Measurements from ENCODE around the gene MTMR2. TPM values are rescaled to one million over a fixed set of nuclear protein-coding genes. Genes with fewer than 3 reads are reported as not detected.

The MTMR2 gene
- total RNA-seq, 1 donor from 2014 or later = 45.0 TPM

DNA sequence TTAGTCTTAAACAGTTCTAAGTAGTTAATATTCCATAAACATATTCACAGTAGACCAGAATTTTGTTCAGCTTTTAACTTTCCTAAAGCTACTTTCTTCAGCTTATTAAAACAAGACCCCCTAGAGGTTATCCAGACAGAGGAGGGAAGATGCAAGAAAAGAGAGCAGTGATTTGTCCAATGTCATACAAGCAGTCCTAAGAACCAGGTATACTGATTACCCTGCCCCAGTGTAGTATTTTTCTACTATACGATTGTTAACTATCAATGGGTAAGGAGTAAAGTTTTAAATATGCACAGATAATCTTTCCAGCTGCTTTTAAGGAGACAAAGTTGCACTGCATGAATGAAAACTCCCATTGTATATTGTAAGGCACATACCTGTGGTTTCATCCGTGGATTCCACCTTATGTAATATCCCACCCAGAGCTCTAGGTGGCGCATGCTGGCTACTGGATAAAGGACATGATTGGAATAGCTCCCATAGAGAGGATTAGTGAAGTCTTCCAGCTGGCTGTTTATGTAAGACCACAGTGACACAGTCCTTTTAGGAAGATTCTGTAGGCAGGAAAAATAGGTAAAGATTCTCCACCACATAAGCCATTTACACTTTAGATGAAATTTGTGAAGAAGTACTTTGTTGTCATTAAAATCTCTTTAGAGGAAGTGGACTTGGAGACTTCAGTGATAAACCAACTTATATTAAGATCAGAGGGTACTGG lies 88.0 kb downstream of the MTMR2 start:
- Mint-ChIP-seq H3K4me3 (ENCODE audit: low read depth) (no peak overlapping the region), H3K27ac (no peak overlapping the region), H3K9me3 (ENCODE audit: low read depth) (no peaks in the 10 kb centered on the region), H3K4me1 (ENCODE audit: low read depth) (no peaks in the 10 kb centered on the region), H3K27me3 (no peaks in the 10 kb centered on the region), H3K36me3 (ENCODE audit: insufficient read depth) (peaks cover 16% of the 10 kb centered on the region)
- TF ChIP-seq, protein P1, sequence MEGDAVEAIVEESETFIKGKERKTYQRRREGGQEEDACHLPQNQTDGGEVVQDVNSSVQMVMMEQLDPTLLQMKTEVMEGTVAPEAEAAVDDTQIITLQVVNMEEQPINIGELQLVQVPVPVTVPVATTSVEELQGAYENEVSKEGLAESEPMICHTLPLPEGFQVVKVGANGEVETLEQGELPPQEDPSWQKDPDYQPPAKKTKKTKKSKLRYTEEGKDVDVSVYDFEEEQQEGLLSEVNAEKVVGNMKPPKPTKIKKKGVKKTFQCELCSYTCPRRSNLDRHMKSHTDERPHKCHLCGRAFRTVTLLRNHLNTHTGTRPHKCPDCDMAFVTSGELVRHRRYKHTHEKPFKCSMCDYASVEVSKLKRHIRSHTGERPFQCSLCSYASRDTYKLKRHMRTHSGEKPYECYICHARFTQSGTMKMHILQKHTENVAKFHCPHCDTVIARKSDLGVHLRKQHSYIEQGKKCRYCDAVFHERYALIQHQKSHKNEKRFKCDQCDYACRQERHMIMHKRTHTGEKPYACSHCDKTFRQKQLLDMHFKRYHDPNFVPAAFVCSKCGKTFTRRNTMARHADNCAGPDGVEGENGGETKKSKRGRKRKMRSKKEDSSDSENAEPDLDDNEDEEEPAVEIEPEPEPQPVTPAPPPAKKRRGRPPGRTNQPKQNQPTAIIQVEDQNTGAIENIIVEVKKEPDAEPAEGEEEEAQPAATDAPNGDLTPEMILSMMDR (IDR thresholded peaks at IDR 0.05; ENCODE audit: unreplicated experiment) = peak; percentile 89
- DNase-seq (ENCODE audit: low spot score, unreplicated experiment) = peak; percentile 43

DNA sequence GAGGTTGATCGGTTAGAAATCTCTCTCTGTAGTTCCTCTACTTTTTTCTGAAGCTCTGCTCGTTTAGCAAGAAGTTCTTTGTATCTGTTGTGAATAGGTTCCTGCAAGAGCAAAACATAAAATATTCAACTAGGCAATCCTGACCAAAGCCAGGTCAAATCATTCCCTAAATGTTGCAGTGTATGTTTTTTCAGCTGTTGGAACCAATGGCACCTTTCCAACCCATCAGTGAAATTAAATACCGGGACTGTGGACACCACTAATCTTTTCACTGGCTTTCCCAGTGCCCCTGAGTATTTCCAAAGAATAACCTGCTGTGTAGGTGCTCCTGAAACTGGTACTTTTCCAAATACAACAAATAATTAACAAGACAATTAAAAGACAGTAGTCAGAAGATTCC lies 88.6 kb downstream of the MTMR2 start:
- H3K27me3 Mint-ChIP-seq = no peaks in the 10 kb centered on the region
- TF ChIP-seq, protein P1 (IDR thresholded peaks at IDR 0.05; ENCODE audit: unreplicated experiment) = no peak
- H3K9me3 Mint-ChIP-seq (ENCODE audit: low read depth) = no peaks in the 10 kb centered on the region
- no peak overlapping the region for H3K4me3 Mint-ChIP-seq (ENCODE audit: low read depth)
- H3K4me1 Mint-ChIP-seq (ENCODE audit: low read depth) = no peaks in the 10 kb centered on the region
- peaks cover 16% of the 10 kb centered on the region for H3K36me3 Mint-ChIP-seq (ENCODE audit: insufficient read depth)
- no peak for DNase-seq (ENCODE audit: low spot score, unreplicated experiment)
- H3K27ac Mint-ChIP-seq = no peak overlapping the region

DNA sequence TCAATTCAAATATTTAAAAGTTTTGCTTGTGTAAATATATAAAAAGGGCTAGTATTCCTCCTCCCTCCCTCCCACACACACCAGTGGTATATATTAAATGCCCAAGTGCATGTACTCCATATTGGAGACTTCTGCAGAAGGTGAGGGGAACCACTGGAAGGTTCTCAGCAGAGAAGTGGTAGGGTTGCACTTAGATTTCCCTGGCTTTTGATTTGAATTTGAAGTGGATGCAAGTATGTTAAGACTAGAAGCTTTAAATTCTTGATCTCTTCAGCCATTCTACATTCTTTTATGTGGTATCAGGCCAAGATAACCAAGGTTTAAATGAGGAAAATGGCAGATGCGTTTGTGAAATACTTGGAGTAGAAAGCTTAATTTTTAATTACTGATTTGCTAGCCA lies 90.5 kb downstream of the MTMR2 start:
- no peak overlapping the region for H3K4me3 Mint-ChIP-seq (ENCODE audit: low read depth)
- TF ChIP-seq, protein P1 (IDR thresholded peaks at IDR 0.05; ENCODE audit: unreplicated experiment) = no peak
- H3K27me3 Mint-ChIP-seq = no peaks in the 10 kb centered on the region
- H3K36me3 Mint-ChIP-seq (ENCODE audit: insufficient read depth) = peaks cover 20% of the 10 kb centered on the region
- DNase-seq (ENCODE audit: low spot score, unreplicated experiment) = no peak
- H3K9me3 Mint-ChIP-seq (ENCODE audit: low read depth) = no peaks in the 10 kb centered on the region
- no peaks in the 10 kb centered on the region for H3K4me1 Mint-ChIP-seq (ENCODE audit: low read depth)
- H3K27ac Mint-ChIP-seq = no peak overlapping the region

DNA sequence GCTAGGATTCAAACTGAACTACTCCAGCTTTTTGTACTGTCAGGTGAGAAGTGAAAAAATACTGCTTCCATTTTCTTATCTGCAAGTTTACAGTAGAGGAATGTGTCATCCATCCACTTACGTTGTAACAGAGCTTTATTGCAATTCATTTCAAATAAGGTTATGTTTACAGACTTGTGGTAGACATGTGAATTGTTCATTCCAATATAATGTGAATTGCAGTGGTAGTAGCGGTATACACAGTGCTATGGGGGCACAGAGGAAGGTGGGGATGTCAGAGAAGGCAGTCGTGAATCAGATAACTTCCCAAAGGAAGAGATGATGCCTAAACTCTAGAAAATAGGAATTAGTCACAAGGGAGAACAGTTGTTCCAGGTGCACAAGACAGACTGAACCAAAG lies 91.1 kb downstream of the MTMR2 start:
- Mint-ChIP-seq H3K4me1 (ENCODE audit: low read depth) (no peaks in the 10 kb centered on the region), H3K36me3 (ENCODE audit: insufficient read depth) (peaks cover 18% of the 10 kb centered on the region), H3K27me3 (no peaks in the 10 kb centered on the region), H3K4me3 (ENCODE audit: low read depth) (no peak overlapping the region), H3K9me3 (ENCODE audit: low read depth) (no peaks in the 10 kb centered on the region), H3K27ac (peak overlapping the region; percentile 4)
- no peak for DNase-seq (ENCODE audit: low spot score, unreplicated experiment)
- TF ChIP-seq, protein P1 (IDR thresholded peaks at IDR 0.05; ENCODE audit: unreplicated experiment) = no peak

DNA sequence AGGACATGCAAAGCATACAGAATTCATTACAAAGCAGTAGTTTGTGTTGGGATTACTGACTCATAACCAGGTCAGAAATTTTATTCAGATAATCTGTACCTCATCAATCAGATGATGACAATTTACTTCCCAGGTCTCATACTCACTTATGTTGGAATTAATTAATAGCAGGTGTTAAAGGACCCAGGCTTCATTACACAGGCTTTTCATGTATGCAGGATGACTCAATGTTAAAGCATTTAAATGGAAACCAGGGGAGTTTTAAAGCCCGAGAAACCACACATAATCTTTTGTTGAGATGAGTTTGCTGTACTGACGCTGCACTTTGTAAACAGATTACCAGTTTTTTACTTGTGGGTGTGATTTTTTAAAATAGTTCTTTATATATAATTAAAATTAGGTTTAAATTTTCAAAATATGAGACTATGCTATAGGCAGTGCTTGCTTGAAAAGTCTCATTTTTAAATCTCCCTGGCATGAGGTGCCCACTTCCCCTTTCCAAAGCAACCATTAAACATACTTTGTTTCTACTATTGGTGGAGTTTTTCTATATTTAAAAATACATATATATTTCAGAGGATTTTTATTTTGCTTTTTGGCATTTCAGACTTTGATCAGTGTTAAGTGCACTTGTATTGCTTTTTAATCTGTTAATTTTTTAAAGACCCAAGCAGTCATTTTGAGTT lies 92.6 kb downstream of the MTMR2 start:
- H3K36me3 Mint-ChIP-seq (ENCODE audit: insufficient read depth) = peaks cover 14% of the 10 kb centered on the region
- H3K4me3 Mint-ChIP-seq (ENCODE audit: low read depth) = no peak overlapping the region
- no peak for DNase-seq (ENCODE audit: low spot score, unreplicated experiment)
- H3K4me1 Mint-ChIP-seq (ENCODE audit: low read depth) = no peaks in the 10 kb centered on the region
- no peaks in the 10 kb centered on the region for H3K27me3 Mint-ChIP-seq
- no peak overlapping the region for H3K27ac Mint-ChIP-seq
- TF ChIP-seq, protein P1 (IDR thresholded peaks at IDR 0.05; ENCODE audit: unreplicated experiment) = no peak
- H3K9me3 Mint-ChIP-seq (ENCODE audit: low read depth) = no peaks in the 10 kb centered on the region
